ENCODE results near the gene ZNF568.

Gene ZNF568

GRCh38 chr19:36972571-36972970 is 56.4 kb downstream of the ZNF568 start:
- Histone ChIP-seq H3K27me3 (ENCODE audit: insufficient read depth, low read length, poor library complexity, severe bottlenecking) (no peaks in the 10 kb centered on the region), H3K4me3 (ENCODE audit: low read length, poor library complexity, severe bottlenecking) (peak overlapping the region; percentile 79), H3K9me3 (ENCODE audit: insufficient read depth, low read depth, low read length) (no peaks in the 10 kb centered on the region), H3K9me2 (replicated peaks; ENCODE audit: low read depth, low read length) (no peaks in the 10 kb centered on the region), H3K79me2 (ENCODE audit: insufficient read depth, low read length) (no peaks in the 10 kb centered on the region), H3K4me2 (ENCODE audit: low read depth, low read length, poor library complexity, severe bottlenecking) (peak overlapping the region; percentile 72), H3K4me1 (ENCODE audit: insufficient read depth, low read length, poor library complexity, severe bottlenecking) (no peaks in the 10 kb centered on the region), H3F3A (ENCODE audit: low read depth) (no peaks in the 10 kb centered on the region), H2AFZ (ENCODE audit: low read length) (peak overlapping the region; percentile 99), H4K20me1 (ENCODE audit: insufficient read depth, low read length, poor library complexity, severe bottlenecking) (no peaks in the 10 kb centered on the region), H3K9ac (ENCODE audit: low read depth, low read length, poor library complexity, severe bottlenecking) (peak overlapping the region; percentile 59), H3K36me3 (ENCODE audit: insufficient read depth, low read length) (no peaks in the 10 kb centered on the region)
- no peak for TF ChIP-seq EZH2phosphoT487 (IDR thresholded peaks at IDR 0.05; ENCODE audit: borderline replicate concordance)
- TF ChIP-seq, protein P1, sequence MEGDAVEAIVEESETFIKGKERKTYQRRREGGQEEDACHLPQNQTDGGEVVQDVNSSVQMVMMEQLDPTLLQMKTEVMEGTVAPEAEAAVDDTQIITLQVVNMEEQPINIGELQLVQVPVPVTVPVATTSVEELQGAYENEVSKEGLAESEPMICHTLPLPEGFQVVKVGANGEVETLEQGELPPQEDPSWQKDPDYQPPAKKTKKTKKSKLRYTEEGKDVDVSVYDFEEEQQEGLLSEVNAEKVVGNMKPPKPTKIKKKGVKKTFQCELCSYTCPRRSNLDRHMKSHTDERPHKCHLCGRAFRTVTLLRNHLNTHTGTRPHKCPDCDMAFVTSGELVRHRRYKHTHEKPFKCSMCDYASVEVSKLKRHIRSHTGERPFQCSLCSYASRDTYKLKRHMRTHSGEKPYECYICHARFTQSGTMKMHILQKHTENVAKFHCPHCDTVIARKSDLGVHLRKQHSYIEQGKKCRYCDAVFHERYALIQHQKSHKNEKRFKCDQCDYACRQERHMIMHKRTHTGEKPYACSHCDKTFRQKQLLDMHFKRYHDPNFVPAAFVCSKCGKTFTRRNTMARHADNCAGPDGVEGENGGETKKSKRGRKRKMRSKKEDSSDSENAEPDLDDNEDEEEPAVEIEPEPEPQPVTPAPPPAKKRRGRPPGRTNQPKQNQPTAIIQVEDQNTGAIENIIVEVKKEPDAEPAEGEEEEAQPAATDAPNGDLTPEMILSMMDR (conservative IDR thresholded peaks at IDR 0.05; ENCODE audit: low read length) = no peak

GRCh38 chr19:36973021-36973843 is 57.1 kb downstream of the ZNF568 start:
- Histone ChIP-seq H4K20me1 (ENCODE audit: insufficient read depth, low read length, poor library complexity, severe bottlenecking) (no peaks in the 10 kb centered on the region), H3K9me2 (replicated peaks; ENCODE audit: low read depth, low read length) (no peaks in the 10 kb centered on the region), H3K9ac (ENCODE audit: low read depth, low read length, poor library complexity, severe bottlenecking) (peak overlapping the region; percentile 59), H3F3A (ENCODE audit: low read depth) (no peaks in the 10 kb centered on the region), H3K4me1 (ENCODE audit: insufficient read depth, low read length, poor library complexity, severe bottlenecking) (no peaks in the 10 kb centered on the region), H3K9me3 (ENCODE audit: insufficient read depth, low read depth, low read length) (no peaks in the 10 kb centered on the region), H3K36me3 (ENCODE audit: insufficient read depth, low read length) (no peaks in the 10 kb centered on the region), H3K4me2 (ENCODE audit: low read depth, low read length, poor library complexity, severe bottlenecking) (peak overlapping the region; percentile 72), H3K79me2 (ENCODE audit: insufficient read depth, low read length) (no peaks in the 10 kb centered on the region), H3K27me3 (ENCODE audit: insufficient read depth, low read length, poor library complexity, severe bottlenecking) (no peaks in the 10 kb centered on the region), H2AFZ (ENCODE audit: low read length) (peak overlapping the region; percentile 99), H3K4me3 (ENCODE audit: low read length, poor library complexity, severe bottlenecking) (peak overlapping the region; percentile 79)
- no peak for TF ChIP-seq EZH2phosphoT487 (IDR thresholded peaks at IDR 0.05; ENCODE audit: borderline replicate concordance)
- TF ChIP-seq, protein P1 (conservative IDR thresholded peaks at IDR 0.05; ENCODE audit: low read length) = peak; percentile 95

GRCh38 chr19:36973844-36974195 is 57.7 kb downstream of the ZNF568 start:
- Histone ChIP-seq H3K9me2 (replicated peaks; ENCODE audit: low read depth, low read length) (no peaks in the 10 kb centered on the region), H2AFZ (ENCODE audit: low read length) (peak overlapping the region; percentile 99), H3K4me3 (ENCODE audit: low read length, poor library complexity, severe bottlenecking) (peak overlapping the region; percentile 79), H3K9ac (ENCODE audit: low read depth, low read length, poor library complexity, severe bottlenecking) (peak overlapping the region; percentile 59), H4K20me1 (ENCODE audit: insufficient read depth, low read length, poor library complexity, severe bottlenecking) (no peaks in the 10 kb centered on the region), H3K9me3 (ENCODE audit: insufficient read depth, low read depth, low read length) (no peaks in the 10 kb centered on the region), H3K36me3 (ENCODE audit: insufficient read depth, low read length) (no peaks in the 10 kb centered on the region), H3K79me2 (ENCODE audit: insufficient read depth, low read length) (no peaks in the 10 kb centered on the region), H3F3A (ENCODE audit: low read depth) (no peaks in the 10 kb centered on the region), H3K27me3 (ENCODE audit: insufficient read depth, low read length, poor library complexity, severe bottlenecking) (no peaks in the 10 kb centered on the region), H3K4me2 (ENCODE audit: low read depth, low read length, poor library complexity, severe bottlenecking) (peak overlapping the region; percentile 72), H3K4me1 (ENCODE audit: insufficient read depth, low read length, poor library complexity, severe bottlenecking) (no peaks in the 10 kb centered on the region)
- TF ChIP-seq, protein P1 (conservative IDR thresholded peaks at IDR 0.05; ENCODE audit: low read length) = no peak
- TF ChIP-seq EZH2phosphoT487 (IDR thresholded peaks at IDR 0.05; ENCODE audit: borderline replicate concordance) = no peak
